SH-SY5Y (cell line): Measurements from ENCODE around the gene PLCB4.

ENCODE experiments used
- GATA2 ChIP-seq: IDR thresholded peaks from 2 replicates; pipeline ENCODE4 v1.6.1; 2011; ENCODE audit warnings: mild to moderate bottlenecking, low read depth, low read length
- GATA3 ChIP-seq: IDR thresholded peaks from 2 replicates; pipeline ENCODE4 v1.6.1; 2011; ENCODE audit warnings: low read depth, mild to moderate bottlenecking, low read length, moderate library complexity

- TF ChIP-seq GATA3 = no peak
- no peak for TF ChIP-seq GATA2
Measured at GRCh38 chr20:9092113-9092512, 23.2 kb downstream of the PLCB4 start.
